Testis (tissue), 2 donors: Measurements from ENCODE around the gene BEGAIN.

Experiments
- POLR2A ChIP-seq: fragments of 450-650 bp; IDR thresholded peaks from one replicate; pipeline ENCODE4 v1.6.1; 2017; ENCODE audit warnings: antibody characterized with exemption, mild to moderate bottlenecking, moderate library complexity
- TF ChIP-seq, protein P1 (sequence below), 3 experiments: fragments of 450-650 bp in 2 of 3; fragments of 200-600 bp in 1 of 3; sonication (generic) in 1 of 3; IDR thresholded peaks; one replicate each; pipeline ENCODE4 v1.5.1; 2016 to 2019; ENCODE audit warnings: antibody characterized with exemption in 3 of 3, mild to moderate bottlenecking in 2 of 3, moderate library complexity in 1 of 3

DNA sequence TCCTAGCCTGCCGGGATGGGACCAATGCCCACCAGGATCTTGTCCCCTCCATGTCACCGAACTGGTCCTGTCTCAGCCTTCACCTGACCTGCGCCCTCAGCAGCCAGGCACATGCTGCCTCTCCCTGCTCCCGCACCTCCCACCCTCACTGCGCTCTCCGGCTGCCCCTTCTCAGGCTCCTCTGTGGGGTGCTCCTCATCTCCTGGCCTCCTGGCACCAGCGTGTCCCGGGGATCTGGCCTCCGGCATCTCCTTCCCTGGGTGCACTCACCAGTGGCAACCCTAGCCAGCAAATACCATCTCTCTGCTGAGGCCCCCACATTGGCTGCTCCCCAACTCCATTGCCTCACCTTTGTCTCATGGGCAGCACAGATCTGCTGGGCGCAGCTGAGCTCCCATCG lies 29.0 kb downstream of the BEGAIN start:
- TF ChIP-seq, protein P1, sequence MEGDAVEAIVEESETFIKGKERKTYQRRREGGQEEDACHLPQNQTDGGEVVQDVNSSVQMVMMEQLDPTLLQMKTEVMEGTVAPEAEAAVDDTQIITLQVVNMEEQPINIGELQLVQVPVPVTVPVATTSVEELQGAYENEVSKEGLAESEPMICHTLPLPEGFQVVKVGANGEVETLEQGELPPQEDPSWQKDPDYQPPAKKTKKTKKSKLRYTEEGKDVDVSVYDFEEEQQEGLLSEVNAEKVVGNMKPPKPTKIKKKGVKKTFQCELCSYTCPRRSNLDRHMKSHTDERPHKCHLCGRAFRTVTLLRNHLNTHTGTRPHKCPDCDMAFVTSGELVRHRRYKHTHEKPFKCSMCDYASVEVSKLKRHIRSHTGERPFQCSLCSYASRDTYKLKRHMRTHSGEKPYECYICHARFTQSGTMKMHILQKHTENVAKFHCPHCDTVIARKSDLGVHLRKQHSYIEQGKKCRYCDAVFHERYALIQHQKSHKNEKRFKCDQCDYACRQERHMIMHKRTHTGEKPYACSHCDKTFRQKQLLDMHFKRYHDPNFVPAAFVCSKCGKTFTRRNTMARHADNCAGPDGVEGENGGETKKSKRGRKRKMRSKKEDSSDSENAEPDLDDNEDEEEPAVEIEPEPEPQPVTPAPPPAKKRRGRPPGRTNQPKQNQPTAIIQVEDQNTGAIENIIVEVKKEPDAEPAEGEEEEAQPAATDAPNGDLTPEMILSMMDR (IDR thresholded peaks at IDR 0.05): no peak
- no peak for TF ChIP-seq POLR2A
